GM18868 (cell line): Measurements from ENCODE around the gene EXOC4.
"Not testable (repeated sequence)": the region's sequence is repeated elsewhere in the genome, so short reads cannot be mapped to it uniquely, and the experiment has no call there.

Source experiments
- ATAC-seq: cut with Tn5 transposase; IDR thresholded peaks from one replicate; pipeline ENCODE4 v1.9.1; 2021; ENCODE audit warnings: mild to moderate bottlenecking, moderate library complexity; ENCODE audit not compliant: unreplicated experiment

The EXOC4 gene

GRCh38 chr7:133313575-133313974 lies 60.7 kb downstream of the EXOC4 start:
- no peak for ATAC-seq

- no peak for ATAC-seq
Measured at GRCh38 chr7:133314084-133314483, 61.2 kb downstream of the EXOC4 start.

GRCh38 chr7:133315332-133316040 lies 62.6 kb downstream of the EXOC4 start:
- no peak for ATAC-seq

GRCh38 chr7:133319842-133320241 lies 67.0 kb downstream of the EXOC4 start:
- ATAC-seq = no peak

- no peak for ATAC-seq
Measured at GRCh38 chr7:133320891-133321290, 68.0 kb downstream of the EXOC4 start.

GRCh38 chr7:133321366-133321765 lies 68.5 kb downstream of the EXOC4 start:
- ATAC-seq = not testable (repeated sequence)

- ATAC-seq = not testable (repeated sequence)
Measured at GRCh38 chr7:133326745-133327144, 73.9 kb downstream of the EXOC4 start.

GRCh38 chr7:133328021-133328420 lies 75.1 kb downstream of the EXOC4 start:
- ATAC-seq = not testable (repeated sequence)

GRCh38 chr7:133330085-133330484 lies 77.2 kb downstream of the EXOC4 start:
- no peak for ATAC-seq

GRCh38 chr7:133331861-133332260 lies 79.0 kb downstream of the EXOC4 start:
- ATAC-seq = no peak

GRCh38 chr7:133339772-133340171 lies 86.9 kb downstream of the EXOC4 start:
- no peak for ATAC-seq

GRCh38 chr7:133344275-133344674 lies 91.4 kb downstream of the EXOC4 start:
- ATAC-seq = no peak

- no peak for ATAC-seq
Measured at GRCh38 chr7:133345690-133346421, 93.0 kb downstream of the EXOC4 start.

- no peak for ATAC-seq
Measured at GRCh38 chr7:133348250-133348649, 95.4 kb downstream of the EXOC4 start.

GRCh38 chr7:133349101-133349500 lies 96.2 kb downstream of the EXOC4 start:
- peak; percentile 77 for ATAC-seq

GRCh38 chr7:133352430-133352829 lies 99.6 kb downstream of the EXOC4 start:
- no peak for ATAC-seq

GRCh38 chr7:133353775-133354174 lies 100.9 kb downstream of the EXOC4 start:
- no peak for ATAC-seq

GRCh38 chr7:133354546-133355324 lies 101.9 kb downstream of the EXOC4 start:
- ATAC-seq = no peak

GRCh38 chr7:133355325-133355708 lies 102.4 kb downstream of the EXOC4 start:
- ATAC-seq = no peak

- ATAC-seq = no peak
Measured at GRCh38 chr7:133355822-133356221, 102.9 kb downstream of the EXOC4 start.

- no peak for ATAC-seq
Measured at GRCh38 chr7:133358708-133359107, 105.8 kb downstream of the EXOC4 start.

- no peak for ATAC-seq
Measured at GRCh38 chr7:133359449-133359848, 106.6 kb downstream of the EXOC4 start.
